ENCODE data around the gene RHBDD3. TPM values are rescaled to one million over a fixed set of nuclear protein-coding genes. Genes with fewer than 3 reads are reported as not detected.
A peak's percentile ranks its signal among the peaks of the same experiment; 100 is the strongest.

The RHBDD3 gene
- total RNA-seq, 1 donor from 2014 or later: 64.9 TPM

GRCh38 chr22:29292379-29292778, 24.6 kb upstream of the RHBDD3 start:
- H3K36me3 Mint-ChIP-seq (ENCODE audit: low read depth): peaks cover 30% of the 10 kb centered on the region

GRCh38 chr22:29291215-29291614, 23.4 kb upstream of the RHBDD3 start:
- Mint-ChIP-seq H3K27me3 (ENCODE audit: low read depth) (no peaks in the 10 kb centered on the region), H3K36me3 (ENCODE audit: low read depth) (peaks cover 34% of the 10 kb centered on the region), H3K4me3 (no peak overlapping the region), H3K4me1 (peaks cover 23% of the 10 kb centered on the region), H3K9me3 (no peaks in the 10 kb centered on the region), H3K27ac (ENCODE audit: unreplicated experiment) (no peak overlapping the region)
- DNase-seq (ENCODE audit: low read depth, low spot score): no peak
- no peak for TF ChIP-seq CTCF (conservative IDR thresholded peaks at IDR 0.05)

More at GRCh38 chr22:29292379-29292778, 24.6 kb upstream of the RHBDD3 start:
- Mint-ChIP-seq H3K4me1 (peaks cover 18% of the 10 kb centered on the region), H3K27me3 (ENCODE audit: low read depth) (no peaks in the 10 kb centered on the region), H3K9me3 (no peaks in the 10 kb centered on the region), H3K27ac (ENCODE audit: unreplicated experiment) (no peak overlapping the region), H3K4me3 (peak overlapping the region; percentile 12)
- TF ChIP-seq CTCF (conservative IDR thresholded peaks at IDR 0.05): no peak
- DNase-seq (ENCODE audit: low read depth, low spot score): no peak

GRCh38 chr22:29290061-29290460, 22.3 kb upstream of the RHBDD3 start:
- peaks cover 31% of the 10 kb centered on the region for H3K36me3 Mint-ChIP-seq (ENCODE audit: low read depth)
- TF ChIP-seq CTCF (conservative IDR thresholded peaks at IDR 0.05): no peak

GRCh38 chr22:29288837-29289236, 21.1 kb upstream of the RHBDD3 start:
- Mint-ChIP-seq H3K4me3 (no peak overlapping the region), H3K36me3 (ENCODE audit: low read depth) (peaks cover 37% of the 10 kb centered on the region), H3K4me1 (peaks cover 23% of the 10 kb centered on the region), H3K9me3 (no peaks in the 10 kb centered on the region), H3K27ac (ENCODE audit: unreplicated experiment) (no peak overlapping the region), H3K27me3 (ENCODE audit: low read depth) (no peaks in the 10 kb centered on the region)
- no peak for TF ChIP-seq CTCF (conservative IDR thresholded peaks at IDR 0.05)
- no peak for DNase-seq (ENCODE audit: low read depth, low spot score)

More at GRCh38 chr22:29290061-29290460, 22.3 kb upstream of the RHBDD3 start:
- Mint-ChIP-seq H3K27ac (ENCODE audit: unreplicated experiment) (no peak overlapping the region), H3K4me3 (no peak overlapping the region), H3K4me1 (peaks cover 23% of the 10 kb centered on the region), H3K9me3 (no peaks in the 10 kb centered on the region), H3K27me3 (ENCODE audit: low read depth) (no peaks in the 10 kb centered on the region)
- DNase-seq (ENCODE audit: low read depth, low spot score): no peak

- Mint-ChIP-seq H3K4me3 (peak overlapping the region; percentile 13), H3K27ac (ENCODE audit: unreplicated experiment) (no peak overlapping the region), H3K36me3 (ENCODE audit: low read depth) (peaks cover 39% of the 10 kb centered on the region), H3K27me3 (ENCODE audit: low read depth) (no peaks in the 10 kb centered on the region), H3K4me1 (peaks cover 9% of the 10 kb centered on the region), H3K9me3 (no peaks in the 10 kb centered on the region)
- no peak for DNase-seq (ENCODE audit: low read depth, low spot score)
- no peak for TF ChIP-seq CTCF (conservative IDR thresholded peaks at IDR 0.05)
Observed at GRCh38 chr22:29284196-29284595, 16.4 kb upstream of the RHBDD3 start.

DNA sequence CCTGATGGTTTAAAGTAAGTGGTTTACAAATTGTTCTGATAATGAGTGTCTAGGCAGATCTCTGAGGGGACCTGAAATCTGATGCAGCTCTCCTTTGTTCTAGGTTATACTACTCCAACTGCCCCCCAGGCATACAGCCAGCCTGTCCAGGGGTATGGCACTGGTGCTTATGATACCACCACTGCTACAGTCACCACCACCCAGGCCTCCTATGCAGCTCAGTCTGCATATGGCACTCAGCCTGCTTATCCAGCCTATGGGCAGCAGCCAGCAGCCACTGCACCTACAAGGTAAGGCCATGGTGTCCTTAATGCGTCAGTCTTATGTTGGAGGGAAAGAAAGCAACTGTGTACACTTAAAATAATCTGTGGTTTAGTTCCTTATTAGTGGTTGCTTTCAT, 10.1 kb upstream of the RHBDD3 start:
- DNase-seq (ENCODE audit: low read depth, low spot score): no peak
- TF ChIP-seq CTCF (conservative IDR thresholded peaks at IDR 0.05): no peak
- H3K4me3 Mint-ChIP-seq: no peak overlapping the region
- H3K4me1 Mint-ChIP-seq: peaks cover 11% of the 10 kb centered on the region
- peaks cover 44% of the 10 kb centered on the region for H3K36me3 Mint-ChIP-seq (ENCODE audit: low read depth)
- no peak overlapping the region for H3K27ac Mint-ChIP-seq (ENCODE audit: unreplicated experiment)
- H3K9me3 Mint-ChIP-seq: no peaks in the 10 kb centered on the region
- no peaks in the 10 kb centered on the region for H3K27me3 Mint-ChIP-seq (ENCODE audit: low read depth)

Measured in neural crest cell (in vitro differentiated cells).